Stimulated activated effector memory CD8-positive, alpha-beta T cell treated with anti-CD3 and anti-CD28 coated beads, Interleukin-12 subunit alpha, Interleukin-12 subunit beta, amount 100 ng/mL, for 72 hours (primary cell): ENCODE results near the gene OR51A7.
"Not testable (repeated sequence)": the region's sequence is repeated elsewhere in the genome, so short reads cannot be mapped to it uniquely, and the experiment has no call there.

ENCODE experiments used
- ATAC-seq: fragments of 150-1000 bp; cut with Tn5 transposase; 2 replicates; pipeline ENCODE4 v1.10.0; 2021
- DNase-seq, 2 donors: peaks; one replicate each; pipeline ENCODE4 v3.0.0; 2021 to 2022; ENCODE audit warnings: low spot score in 2 of 2
- H3K27ac Mint-ChIP-seq: one replicate; pipeline ENCODE4 v1.8.0; 2022; ENCODE audit warnings: mild to moderate bottlenecking, mixed read lengths
- H3K36me3 Mint-ChIP-seq: one replicate; pipeline ENCODE4 v1.8.0; 2022; ENCODE audit warnings: mild to moderate bottlenecking, mixed read lengths
- H3K4me1 Mint-ChIP-seq: one replicate; pipeline ENCODE4 v1.8.0; 2022; ENCODE audit warnings: mixed read lengths
- H3K4me3 Mint-ChIP-seq: one replicate; pipeline ENCODE4 v1.8.0; 2022; ENCODE audit warnings: mild to moderate bottlenecking, mixed read lengths
- H3K9me3 Mint-ChIP-seq: one replicate; pipeline ENCODE4 v1.8.0; 2022; ENCODE audit warnings: mixed read lengths

Gene OR51A7, protein sequence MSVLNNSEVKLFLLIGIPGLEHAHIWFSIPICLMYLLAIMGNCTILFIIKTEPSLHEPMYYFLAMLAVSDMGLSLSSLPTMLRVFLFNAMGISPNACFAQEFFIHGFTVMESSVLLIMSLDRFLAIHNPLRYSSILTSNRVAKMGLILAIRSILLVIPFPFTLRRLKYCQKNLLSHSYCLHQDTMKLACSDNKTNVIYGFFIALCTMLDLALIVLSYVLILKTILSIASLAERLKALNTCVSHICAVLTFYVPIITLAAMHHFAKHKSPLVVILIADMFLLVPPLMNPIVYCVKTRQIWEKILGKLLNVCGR

DNA sequence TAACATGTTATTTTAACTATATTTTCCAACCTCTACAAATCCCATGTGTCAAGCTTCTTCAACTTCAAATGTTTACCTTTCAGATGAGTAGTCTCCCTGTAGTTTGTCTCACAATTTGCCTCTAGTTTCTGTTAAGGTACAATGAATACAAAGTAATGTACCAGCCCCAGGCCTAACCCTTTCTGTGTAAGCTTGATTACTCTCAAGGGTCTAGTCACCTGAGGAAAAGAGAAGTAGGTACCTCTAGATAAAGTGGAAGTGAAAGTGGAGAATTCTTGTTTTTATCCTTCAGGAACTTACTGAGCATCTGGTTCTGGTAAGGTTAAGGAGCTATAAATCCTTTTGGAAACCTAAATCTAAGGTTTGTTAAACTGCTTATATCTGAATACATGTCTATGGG, at the start of gene OR51A7:
OR51A7 (plus strand) TSS at position 300 of the 400 bp plus-strand sequence. CDS start 3,587 bp downstream, outside the sequence.
- no peaks in the 10 kb centered on the region for H3K4me1 Mint-ChIP-seq
- no peak for DNase-seq

DNA sequence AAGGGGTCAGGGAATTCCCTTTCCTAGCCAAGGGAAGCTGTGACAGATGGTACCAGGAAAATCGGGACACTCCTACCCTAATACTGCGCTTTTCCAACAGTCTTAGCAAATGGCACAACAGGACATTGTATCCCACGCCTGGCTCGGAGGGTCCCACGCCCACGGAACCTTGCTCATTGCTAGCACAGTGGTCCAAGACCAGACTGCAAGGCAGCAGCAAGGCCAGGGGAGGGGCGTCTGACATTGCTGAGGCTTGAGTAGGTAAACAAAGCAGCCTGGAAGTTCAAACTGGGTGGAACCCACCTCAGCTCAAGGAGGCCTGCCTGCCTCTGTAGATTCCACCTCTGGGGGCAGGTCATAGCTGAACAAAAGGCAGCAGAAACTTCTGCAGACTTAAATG, 49.3 kb upstream of the OR51A7 start:
- DNase-seq, H3K36me3 Mint-ChIP-seq, H3K4me1 Mint-ChIP-seq, H3K9me3 Mint-ChIP-seq, ATAC-seq, H3K4me3 Mint-ChIP-seq, H3K27ac Mint-ChIP-seq: not testable (repeated sequence)

More for the DNA sequence above, at the start of gene OR51A7:
- no peak within 1 kb of the TSS for H3K27ac Mint-ChIP-seq
- no peak within 1 kb of the TSS for H3K4me3 Mint-ChIP-seq
- H3K9me3 Mint-ChIP-seq: no peaks in the 10 kb centered on the region
- no peak for ATAC-seq
- H3K36me3 Mint-ChIP-seq: no peaks in the 10 kb centered on the region

DNA sequence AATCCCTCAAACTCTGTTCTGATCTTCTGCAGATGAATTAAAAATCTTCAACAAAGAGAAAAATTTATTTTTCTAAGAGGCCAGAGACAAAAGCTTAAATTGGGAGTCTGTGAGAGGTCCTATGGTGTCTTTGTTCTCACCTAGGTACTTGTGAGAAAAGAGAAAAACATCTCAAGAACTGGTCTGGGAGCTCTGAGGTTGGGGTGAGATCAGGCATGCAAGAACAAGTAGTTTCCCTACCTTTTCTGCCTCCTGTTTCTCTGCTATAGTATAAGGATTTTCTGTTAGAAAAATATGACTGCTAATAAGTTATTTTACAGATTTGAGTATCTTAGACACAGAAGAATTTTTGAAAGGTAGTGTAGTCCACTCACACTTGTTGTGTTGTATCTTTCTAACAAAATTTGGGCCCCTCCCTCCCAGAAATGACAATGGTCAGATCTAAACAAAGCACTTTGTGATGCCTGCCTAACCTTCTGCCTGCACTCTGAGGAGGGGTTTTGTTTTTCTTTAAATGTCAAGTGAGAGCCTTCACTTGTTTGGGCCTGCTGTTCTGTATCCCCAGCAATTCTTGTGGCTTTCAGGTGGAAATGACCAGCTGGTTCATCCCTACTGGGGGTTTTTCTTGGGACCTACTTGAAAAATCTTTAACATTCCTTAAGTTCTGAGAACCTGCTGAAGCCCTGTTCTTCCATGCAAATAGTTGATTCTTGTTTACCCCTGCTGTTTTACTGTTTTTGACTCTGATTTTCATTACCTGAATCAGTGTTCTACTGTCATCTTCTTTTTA, 40.9 kb upstream of the OR51A7 start:
- ATAC-seq (no peak), DNase-seq (no peak)
- Mint-ChIP-seq H3K27ac (no peak overlapping the region), H3K4me3 (no peak overlapping the region), H3K4me1 (no peaks in the 10 kb centered on the region), H3K36me3 (no peaks in the 10 kb centered on the region), H3K9me3 (no peaks in the 10 kb centered on the region)

DNA sequence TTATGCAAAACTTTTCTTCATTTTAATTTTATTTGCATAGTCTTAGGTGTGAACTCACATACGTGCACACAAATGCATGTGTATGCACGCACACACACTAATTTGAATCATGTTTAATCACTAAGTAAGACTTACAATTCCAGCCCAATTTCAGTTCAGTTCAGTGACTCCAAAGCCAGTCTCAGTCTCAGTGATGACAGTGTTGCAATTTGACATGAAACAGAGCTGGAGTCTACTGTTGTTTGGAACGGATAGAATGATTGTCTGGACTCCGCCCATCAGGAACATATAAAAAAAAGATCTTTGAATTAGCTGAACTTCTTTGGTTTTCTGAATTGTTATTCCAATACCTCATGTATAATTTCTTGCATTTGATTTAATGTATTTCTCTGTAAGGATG, 39.7 kb upstream of the OR51A7 start:
- DNase-seq: no peak
- no peak for ATAC-seq
- no peaks in the 10 kb centered on the region for H3K4me1 Mint-ChIP-seq

DNA sequence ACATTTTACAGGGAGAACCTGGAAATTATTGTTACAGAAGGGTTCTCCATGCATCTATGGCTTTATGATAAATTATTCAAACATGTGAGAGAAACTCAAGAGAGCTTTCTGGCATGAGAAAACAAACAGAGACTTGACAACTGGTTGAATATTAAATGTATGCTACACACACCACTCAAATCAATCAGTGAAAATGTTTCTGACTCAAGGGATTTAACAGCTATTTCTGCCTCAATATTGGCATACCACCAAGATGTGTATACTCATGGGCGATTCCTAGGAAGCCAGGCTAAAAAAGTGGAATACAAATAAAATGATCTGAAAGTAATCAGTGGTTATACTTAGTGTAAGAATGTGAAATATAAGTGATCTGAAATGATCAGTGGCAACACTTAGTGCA, 37.7 kb upstream of the OR51A7 start:
- no peaks in the 10 kb centered on the region for H3K36me3 Mint-ChIP-seq
- peaks cover 3% of the 10 kb centered on the region for H3K9me3 Mint-ChIP-seq
- no peak overlapping the region for H3K27ac Mint-ChIP-seq
- H3K4me3 Mint-ChIP-seq: no peak overlapping the region
- no peaks in the 10 kb centered on the region for H3K4me1 Mint-ChIP-seq
- ATAC-seq (no peak), DNase-seq (no peak)

More for the DNA sequence above, 39.7 kb upstream of the OR51A7 start:
- no peak overlapping the region for H3K4me3 Mint-ChIP-seq
- H3K9me3 Mint-ChIP-seq: no peaks in the 10 kb centered on the region
- H3K27ac Mint-ChIP-seq: no peak overlapping the region
- H3K36me3 Mint-ChIP-seq: no peaks in the 10 kb centered on the region

DNA sequence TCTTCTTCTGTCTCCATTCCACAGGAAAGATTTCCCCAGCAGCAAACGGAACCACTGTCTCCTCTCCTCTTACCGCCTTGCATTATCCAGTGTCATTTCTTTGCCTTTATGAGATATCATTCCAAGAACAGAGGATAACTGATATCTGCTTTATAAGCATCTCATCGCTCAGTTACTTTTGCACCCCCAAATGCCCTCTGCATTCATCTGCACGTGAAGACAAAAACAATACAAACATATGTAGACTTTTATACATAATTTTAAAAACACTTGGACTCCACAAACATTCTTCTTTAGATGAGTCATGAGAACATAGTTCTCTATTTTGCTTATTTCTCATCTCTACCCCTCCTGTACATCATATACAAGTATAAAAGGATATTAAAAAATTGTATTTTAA, 22.4 kb upstream of the OR51A7 start:
- no peak for ATAC-seq
- Mint-ChIP-seq H3K27ac (no peak overlapping the region), H3K36me3 (no peaks in the 10 kb centered on the region), H3K4me1 (no peaks in the 10 kb centered on the region), H3K9me3 (no peaks in the 10 kb centered on the region), H3K4me3 (no peak overlapping the region)
- DNase-seq: no peak

DNA sequence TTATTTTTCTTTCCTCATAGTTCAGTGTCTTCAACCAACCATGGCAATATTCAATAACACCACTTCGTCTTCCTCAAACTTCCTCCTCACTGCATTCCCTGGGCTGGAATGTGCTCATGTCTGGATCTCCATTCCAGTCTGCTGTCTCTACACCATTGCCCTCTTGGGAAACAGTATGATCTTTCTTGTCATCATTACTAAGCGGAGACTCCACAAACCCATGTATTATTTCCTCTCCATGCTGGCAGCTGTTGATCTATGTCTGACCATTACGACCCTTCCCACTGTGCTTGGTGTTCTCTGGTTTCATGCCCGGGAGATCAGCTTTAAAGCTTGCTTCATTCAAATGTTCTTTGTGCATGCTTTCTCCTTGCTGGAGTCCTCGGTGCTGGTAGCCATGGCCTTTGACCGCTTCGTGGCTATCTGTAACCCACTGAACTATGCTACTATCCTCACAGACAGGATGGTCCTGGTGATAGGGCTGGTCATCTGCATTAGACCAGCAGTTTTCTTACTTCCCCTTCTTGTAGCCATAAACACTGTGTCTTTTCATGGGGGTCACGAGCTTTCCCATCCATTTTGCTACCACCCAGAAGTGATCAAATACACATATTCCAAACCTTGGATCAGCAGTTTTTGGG, 21.6 kb upstream of the OR51A7 start, which contains the start of gene OR51T1:
OR51T1 (plus strand) TSS at position 41 of the 641 bp plus-strand sequence; CDS start at position 41, 0 bp downstream.
- DNase-seq (no peak), ATAC-seq (no peak)
- H3K4me1 Mint-ChIP-seq: no peaks in the 10 kb centered on the region
- H3K4me3 Mint-ChIP-seq: no peak within 1 kb of the TSS
- H3K9me3 Mint-ChIP-seq: no peaks in the 10 kb centered on the region
- no peak within 1 kb of the TSS for H3K27ac Mint-ChIP-seq
- no peaks in the 10 kb centered on the region for H3K36me3 Mint-ChIP-seq

DNA sequence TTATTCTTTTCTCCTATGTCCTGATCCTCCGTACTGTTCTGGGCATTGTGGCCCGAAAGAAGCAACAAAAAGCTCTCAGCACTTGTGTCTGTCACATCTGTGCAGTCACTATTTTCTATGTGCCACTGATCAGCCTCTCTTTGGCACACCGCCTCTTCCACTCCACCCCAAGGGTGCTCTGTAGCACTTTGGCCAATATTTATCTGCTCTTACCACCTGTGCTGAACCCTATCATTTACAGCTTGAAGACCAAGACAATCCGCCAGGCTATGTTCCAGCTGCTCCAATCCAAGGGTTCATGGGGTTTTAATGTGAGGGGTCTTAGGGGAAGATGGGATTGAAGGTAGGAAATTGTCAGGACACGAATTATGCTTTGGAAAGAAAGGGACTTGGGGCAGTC, 21.0 kb upstream of the OR51A7 start:
- DNase-seq (no peak), ATAC-seq (no peak)
- Mint-ChIP-seq H3K9me3 (no peaks in the 10 kb centered on the region), H3K4me3 (no peak overlapping the region), H3K36me3 (no peaks in the 10 kb centered on the region), H3K4me1 (no peaks in the 10 kb centered on the region), H3K27ac (no peak overlapping the region)

DNA sequence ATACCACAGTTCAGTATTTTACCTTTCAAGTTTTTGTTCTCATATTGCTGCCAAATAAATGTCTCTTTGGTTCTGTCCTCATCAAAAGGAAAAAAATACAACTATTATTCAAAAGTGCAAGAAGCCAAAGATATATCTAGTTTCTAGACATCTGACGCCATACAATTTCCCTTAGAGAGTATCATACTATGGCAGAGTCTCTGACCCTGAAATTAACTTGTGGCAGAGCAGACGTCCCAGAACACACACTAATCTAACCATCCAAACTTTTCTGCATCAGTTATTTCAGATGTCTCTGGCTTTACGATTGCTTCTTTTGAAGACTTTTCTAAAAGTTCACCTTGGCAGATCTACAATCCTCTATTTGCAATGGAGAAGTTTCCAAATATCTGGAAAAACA, 19.2 kb upstream of the OR51A7 start:
- no peak for DNase-seq
- Mint-ChIP-seq H3K36me3 (no peaks in the 10 kb centered on the region), H3K27ac (no peak overlapping the region), H3K9me3 (no peaks in the 10 kb centered on the region), H3K4me1 (no peaks in the 10 kb centered on the region), H3K4me3 (no peak overlapping the region)
- ATAC-seq: no peak

DNA sequence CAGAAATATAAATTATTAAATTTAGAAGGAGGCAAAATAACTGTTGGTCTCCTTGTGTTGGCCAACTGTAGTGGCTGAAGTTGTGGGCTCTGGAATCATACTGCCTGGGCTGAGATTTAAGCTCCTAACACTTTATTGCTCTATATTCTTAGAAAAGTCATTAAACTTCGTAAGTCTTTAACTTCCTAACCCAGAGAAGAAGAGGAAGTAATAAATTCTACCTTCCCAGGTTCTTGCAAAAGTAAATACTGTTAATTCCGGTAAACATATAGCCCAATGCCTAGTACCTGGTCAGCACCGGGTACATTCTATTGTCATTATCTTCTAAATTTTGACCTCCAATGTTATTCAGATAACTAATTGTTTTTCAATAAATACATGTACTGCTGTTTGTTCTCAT, 17.4 kb upstream of the OR51A7 start:
- no peak for ATAC-seq
- Mint-ChIP-seq H3K4me1 (no peaks in the 10 kb centered on the region), H3K36me3 (no peaks in the 10 kb centered on the region), H3K9me3 (peaks cover 3% of the 10 kb centered on the region), H3K4me3 (no peak overlapping the region), H3K27ac (no peak overlapping the region)
- DNase-seq: no peak

DNA sequence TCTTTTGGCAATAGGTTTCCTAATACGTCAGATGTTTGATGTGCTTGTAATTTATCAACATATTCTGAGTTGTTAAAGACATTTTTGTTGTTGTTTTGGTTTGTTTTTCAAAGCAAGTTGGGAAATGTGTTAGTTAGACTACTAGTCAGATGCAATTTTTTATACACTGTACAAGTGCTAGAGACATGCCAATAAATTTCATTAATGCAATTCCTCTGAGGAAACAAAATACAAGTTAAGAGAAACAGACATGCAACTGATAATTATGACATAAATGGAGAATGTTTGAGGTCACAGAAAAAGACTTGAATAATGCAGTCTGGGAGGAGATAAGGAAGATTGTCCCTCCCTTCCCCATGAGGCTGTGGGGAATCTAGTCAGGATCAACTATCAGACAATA, 16.0 kb upstream of the OR51A7 start:
- H3K36me3 Mint-ChIP-seq: no peaks in the 10 kb centered on the region
- no peak overlapping the region for H3K27ac Mint-ChIP-seq
- H3K9me3 Mint-ChIP-seq: peaks cover 3% of the 10 kb centered on the region
- ATAC-seq (no peak), DNase-seq (no peak)
- no peaks in the 10 kb centered on the region for H3K4me1 Mint-ChIP-seq
- no peak overlapping the region for H3K4me3 Mint-ChIP-seq

DNA sequence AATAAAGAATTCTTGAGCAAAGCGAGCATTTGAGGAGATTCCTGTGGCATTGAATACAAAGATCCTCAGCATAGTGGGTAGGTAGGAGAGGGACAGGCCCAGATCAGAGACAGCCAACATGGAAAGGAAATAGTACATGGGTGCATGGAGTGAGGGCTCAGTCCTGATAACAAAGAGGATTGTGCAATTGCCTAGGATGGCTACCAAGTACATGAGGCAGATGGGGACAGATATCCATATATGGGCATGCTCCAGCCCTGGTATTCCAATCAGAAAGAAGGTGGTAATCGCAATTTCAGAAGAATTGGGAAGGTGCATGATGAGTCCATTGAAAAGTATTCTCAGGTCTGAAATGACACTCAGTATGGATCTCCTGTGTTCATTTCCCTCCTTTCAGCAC, 13.3 kb upstream of the OR51A7 start:
- H3K9me3 Mint-ChIP-seq: peaks cover 3% of the 10 kb centered on the region
- no peaks in the 10 kb centered on the region for H3K36me3 Mint-ChIP-seq

DNA sequence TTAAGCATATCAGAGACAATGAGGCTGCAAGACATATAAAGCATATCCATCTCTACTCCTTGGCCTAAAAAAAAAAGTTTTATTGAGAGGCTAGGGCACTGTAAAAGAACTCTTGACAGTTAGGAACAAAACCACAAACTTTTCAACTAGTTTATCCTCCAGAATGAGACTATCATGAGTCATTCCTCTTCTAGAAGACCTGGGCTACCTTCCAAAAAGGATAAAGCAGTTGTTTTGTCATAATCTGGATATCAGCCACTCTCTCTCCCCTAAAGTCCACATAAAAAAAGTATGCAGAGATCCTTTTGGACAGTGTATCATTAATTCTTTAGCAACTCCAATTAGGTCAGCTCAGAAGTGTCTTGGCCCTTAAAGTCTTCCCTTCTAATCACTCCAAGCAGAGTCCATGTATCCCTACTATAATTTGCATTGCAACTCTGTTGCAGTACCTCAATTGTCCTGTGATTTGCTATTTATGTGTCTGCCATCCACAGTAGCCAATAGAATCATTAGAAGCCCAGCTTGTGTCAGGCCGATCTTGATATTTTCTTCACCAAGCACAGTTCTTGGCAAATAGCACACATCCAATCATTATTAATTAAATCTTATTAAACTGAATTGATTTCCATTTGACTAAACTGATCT, 11.5 kb upstream of the OR51A7 start:
- ATAC-seq (no peak), DNase-seq (no peak)
- peaks cover 3% of the 10 kb centered on the region for H3K9me3 Mint-ChIP-seq
- H3K27ac Mint-ChIP-seq: no peak overlapping the region
- no peak overlapping the region for H3K4me3 Mint-ChIP-seq
- no peaks in the 10 kb centered on the region for H3K36me3 Mint-ChIP-seq
- H3K4me1 Mint-ChIP-seq: no peaks in the 10 kb centered on the region

More for the DNA sequence above, 13.3 kb upstream of the OR51A7 start:
- Mint-ChIP-seq H3K4me1 (no peaks in the 10 kb centered on the region), H3K4me3 (no peak overlapping the region), H3K27ac (no peak overlapping the region)
- ATAC-seq (no peak), DNase-seq (no peak)

DNA sequence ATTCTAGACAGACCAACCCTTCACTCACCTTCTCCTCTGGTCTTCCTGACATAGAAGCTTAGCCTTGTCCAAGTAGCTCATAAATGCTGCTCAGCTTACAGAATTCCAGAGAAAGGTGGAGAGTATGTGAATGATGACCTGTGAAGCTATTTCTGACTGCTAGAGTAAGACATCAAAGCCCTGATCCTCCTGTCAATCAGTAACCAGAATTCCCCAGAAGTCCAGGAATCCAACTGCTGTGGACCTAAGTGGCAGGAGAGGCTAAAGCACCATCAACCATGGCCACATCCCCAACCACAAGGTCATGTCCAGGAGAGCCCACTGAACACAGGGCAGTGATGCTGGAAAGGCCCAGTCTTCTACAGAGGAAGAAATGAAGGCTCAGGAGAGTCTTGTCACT, 13.0 kb downstream of the OR51A7 start:
- no peaks in the 10 kb centered on the region for H3K4me1 Mint-ChIP-seq
- DNase-seq (no peak), ATAC-seq (no peak)
- no peak overlapping the region for H3K27ac Mint-ChIP-seq
- H3K9me3 Mint-ChIP-seq: peaks cover 7% of the 10 kb centered on the region
- no peaks in the 10 kb centered on the region for H3K36me3 Mint-ChIP-seq
- H3K4me3 Mint-ChIP-seq: no peak overlapping the region

DNA sequence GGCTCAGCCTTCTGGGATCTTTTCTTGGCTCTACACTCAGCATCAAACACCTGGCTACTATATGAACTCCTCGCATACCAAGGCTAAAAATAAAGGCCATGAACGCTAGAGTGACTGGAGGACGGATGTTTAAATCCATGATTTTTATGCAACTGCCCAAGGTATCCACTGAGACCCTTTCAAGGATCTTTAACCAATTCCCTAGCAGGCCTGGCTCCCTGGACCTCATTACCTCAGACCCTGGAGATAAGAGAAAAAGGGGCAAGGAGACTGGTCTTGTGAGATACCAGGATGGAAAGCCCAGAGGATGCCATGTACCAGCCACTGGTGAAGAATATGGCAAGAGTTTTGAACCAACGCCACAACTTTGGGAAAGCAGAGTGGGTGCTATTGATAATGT, 15.7 kb downstream of the OR51A7 start, which contains the start of gene OR51G2:
OR51G2 (minus strand) TSS at position 101 of the 400 bp plus-strand sequence. CDS start 3,687 bp downstream, outside the sequence.
- no peak for ATAC-seq
- H3K4me3 Mint-ChIP-seq: no peak within 1 kb of the TSS
- H3K9me3 Mint-ChIP-seq: peaks cover 13% of the 10 kb centered on the region
- no peaks in the 10 kb centered on the region for H3K4me1 Mint-ChIP-seq
- H3K27ac Mint-ChIP-seq: no peak within 1 kb of the TSS
- no peak for DNase-seq
- no peaks in the 10 kb centered on the region for H3K36me3 Mint-ChIP-seq
